Measurements from ENCODE around the gene HPS1. TPM values are rescaled to one million over a fixed set of nuclear protein-coding genes. Genes with fewer than 3 reads are reported as not detected.

HPS1 gene
- total RNA-seq (2014; rRNA removed; shearing (Covaris generic); ENCODE audit: low replicate concordance) = 34.5 and 41.8 TPM in 2 replicates

DNA sequence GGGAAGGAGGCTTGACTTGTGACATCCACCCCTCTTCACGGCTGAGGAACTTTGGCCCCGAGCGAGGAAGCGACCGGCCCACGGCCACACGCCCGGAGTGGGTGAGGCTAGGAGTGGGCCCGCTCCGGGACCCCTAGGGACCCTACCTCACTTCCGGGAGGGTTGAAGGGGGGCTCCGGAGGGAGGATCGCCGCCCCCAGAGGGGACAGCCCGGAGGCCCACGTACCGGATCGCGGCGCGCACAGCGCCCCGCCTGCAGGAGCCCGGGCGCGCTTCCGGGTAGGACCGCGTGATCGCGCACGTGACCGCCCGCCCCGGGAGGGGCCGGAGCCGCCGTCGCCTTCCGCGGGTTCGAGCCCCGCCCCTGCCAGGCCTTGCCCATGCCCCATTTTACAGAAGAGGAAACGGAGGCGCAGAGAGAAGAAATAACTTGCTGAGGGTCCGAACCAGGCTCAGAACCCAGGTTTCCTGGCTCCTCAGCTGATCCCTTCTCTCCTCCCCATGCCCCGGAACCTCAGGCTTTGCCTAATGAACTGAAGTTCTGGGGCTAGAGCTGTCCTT, at the start of gene HPS1:
Gene HPS1, minus strand, starts transcription at position 275 of the 561 bp plus-strand sequence. CDS start 3,695 bp downstream, outside the sequence.
- peak; percentile 79 for DNase-seq
- H3K27me3 ChIP-seq = no peaks in the 10 kb centered on the region; the same call in 1 of the 2 replicates
- peaks cover 15% of the 10 kb centered on the region for H3K36me3 ChIP-seq

DNA sequence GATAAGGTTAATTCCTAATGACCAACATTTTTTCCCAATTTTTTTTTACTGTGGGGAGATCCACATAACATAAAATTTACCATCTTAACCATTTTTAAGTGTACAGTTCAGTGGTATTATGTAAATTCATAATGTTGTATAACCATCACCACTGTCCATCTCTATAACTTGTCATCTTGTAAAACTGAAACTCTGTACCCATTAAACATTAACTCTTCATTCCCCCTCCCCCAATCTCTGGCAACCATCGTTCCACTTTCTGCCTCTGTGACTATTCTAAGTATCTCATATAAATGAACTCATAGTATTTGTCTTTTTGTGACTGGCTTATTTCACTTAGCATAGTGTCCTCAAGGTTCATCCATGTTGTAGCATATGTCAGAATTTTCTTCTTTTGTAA, 46.0 kb upstream of the HPS1 start:
- Histone ChIP-seq H3K27me3 (no peaks in the 10 kb centered on the region), H3K36me3 (no peaks in the 10 kb centered on the region), H3K9me3 (peaks cover 6% of the 10 kb centered on the region; the same call in 1 of the 2 replicates), H3K4me3 (no peak overlapping the region)
- no peak for DNase-seq

More for the DNA sequence above, at the start of gene HPS1:
- Histone ChIP-seq H3K4me3 (peak within 1 kb of the TSS; percentile 94), H3K9me3 (no peaks in the 10 kb centered on the region)

DNA sequence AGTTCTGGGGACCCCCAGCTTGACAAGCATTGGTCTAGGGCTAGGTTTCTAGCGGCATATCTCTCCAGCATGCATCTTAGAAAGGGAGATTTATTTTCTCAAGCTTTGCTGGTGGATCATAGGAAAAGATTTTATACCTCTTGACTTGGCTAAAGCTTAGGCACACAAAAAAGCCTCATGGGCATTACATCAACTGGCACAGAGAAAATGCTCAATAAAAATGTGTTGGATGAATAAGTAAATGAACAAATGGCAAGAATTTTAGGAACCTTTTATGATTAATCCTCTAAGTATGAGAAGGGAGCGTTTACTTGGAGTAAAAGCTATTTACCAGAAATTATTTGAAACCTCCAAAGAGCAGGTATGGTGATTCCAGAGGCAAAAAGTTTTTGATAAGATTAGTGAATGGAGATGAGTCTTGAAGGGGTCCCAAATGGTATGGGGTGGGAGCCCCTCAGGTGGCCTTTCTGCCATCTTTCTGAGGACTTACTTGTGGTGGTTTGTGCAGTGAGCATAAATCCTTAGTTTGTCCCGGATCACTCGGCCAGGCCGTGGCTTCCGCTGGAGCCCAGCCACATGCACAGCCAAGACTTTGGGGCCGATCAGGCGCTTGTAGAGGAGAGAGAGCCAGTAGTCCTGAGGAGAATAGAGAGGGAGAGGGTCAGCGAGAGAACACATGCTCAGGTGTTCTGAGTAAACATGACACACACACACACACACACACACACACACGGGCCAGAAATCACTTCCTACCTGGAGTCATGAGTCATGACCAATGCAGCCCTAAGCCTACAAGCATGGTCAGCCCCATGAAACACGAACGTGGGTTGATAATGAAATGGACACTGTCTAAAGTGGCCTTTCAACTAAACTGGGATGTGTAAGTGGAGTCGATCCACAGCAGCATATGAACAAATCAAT, 43.1 kb upstream of the HPS1 start:
- H3K27me3 ChIP-seq = no peaks in the 10 kb centered on the region
- H3K36me3 ChIP-seq = no peaks in the 10 kb centered on the region
- H3K9me3 ChIP-seq = peaks cover 3% of the 10 kb centered on the region; the same call in 1 of the 2 replicates
- no peak overlapping the region for H3K4me3 ChIP-seq
- DNase-seq = peak; percentile 43

DNA sequence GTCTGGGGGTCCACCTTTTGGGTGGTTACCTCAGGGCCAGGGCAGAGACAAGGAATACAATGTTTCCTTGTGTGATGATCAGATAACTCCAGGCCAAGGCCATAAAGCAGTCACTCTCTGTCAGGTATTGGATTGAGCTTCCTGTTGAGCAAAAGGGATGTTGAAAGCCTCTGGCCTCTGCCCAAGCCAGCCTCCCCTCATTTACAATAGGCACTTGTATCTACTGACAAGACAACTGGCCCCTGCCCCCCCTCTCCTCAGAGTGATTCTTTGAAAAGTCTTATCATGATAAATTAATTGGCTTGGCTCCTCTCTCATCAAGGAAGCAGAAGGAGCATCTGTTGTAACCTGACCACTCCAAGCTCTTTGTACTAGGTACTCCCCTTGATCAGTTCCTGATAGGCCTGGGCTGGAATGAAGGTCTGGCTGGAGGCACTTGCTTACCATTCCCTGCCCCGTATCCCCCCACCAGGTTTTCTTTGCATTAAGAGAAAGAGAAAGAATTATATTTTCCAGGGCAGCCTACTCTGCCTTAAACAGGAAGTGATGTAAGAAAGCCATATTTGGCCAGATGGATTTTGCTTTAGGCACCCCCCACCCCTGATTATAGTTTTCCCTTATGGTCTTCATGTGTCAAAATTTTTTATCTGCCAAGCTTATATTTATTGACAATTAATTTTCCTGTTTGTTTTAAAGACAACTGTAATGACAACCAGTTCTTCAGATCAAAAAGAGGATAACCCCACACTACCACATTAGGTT, 42.1 kb upstream of the HPS1 start:
- DNase-seq = no peak
- Histone ChIP-seq H3K4me3 (no peak overlapping the region), H3K36me3 (no peaks in the 10 kb centered on the region), H3K9me3 (no peaks in the 10 kb centered on the region), H3K27me3 (no peaks in the 10 kb centered on the region)

DNA sequence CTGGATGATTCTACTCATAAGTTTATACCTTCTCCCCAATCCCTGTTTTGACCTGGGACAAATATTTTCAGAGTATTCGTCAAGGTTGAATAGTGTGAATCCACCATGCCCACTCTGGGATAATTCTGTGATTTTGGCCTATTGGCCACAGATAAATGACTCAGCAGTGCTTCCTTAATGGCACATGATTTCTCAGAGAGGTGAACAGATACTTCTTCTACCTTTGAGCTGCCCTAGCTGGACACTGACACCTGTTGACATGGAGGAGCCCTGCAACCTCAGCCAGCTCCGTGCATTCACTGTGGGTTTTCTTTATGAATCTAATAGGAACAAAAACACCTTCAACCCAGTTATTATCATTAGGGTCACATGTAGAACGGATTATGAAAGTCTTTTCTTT, 40.9 kb upstream of the HPS1 start:
- Histone ChIP-seq H3K27me3 (no peaks in the 10 kb centered on the region), H3K36me3 (no peaks in the 10 kb centered on the region), H3K9me3 (no peaks in the 10 kb centered on the region), H3K4me3 (no peak overlapping the region)
- DNase-seq = no peak

DNA sequence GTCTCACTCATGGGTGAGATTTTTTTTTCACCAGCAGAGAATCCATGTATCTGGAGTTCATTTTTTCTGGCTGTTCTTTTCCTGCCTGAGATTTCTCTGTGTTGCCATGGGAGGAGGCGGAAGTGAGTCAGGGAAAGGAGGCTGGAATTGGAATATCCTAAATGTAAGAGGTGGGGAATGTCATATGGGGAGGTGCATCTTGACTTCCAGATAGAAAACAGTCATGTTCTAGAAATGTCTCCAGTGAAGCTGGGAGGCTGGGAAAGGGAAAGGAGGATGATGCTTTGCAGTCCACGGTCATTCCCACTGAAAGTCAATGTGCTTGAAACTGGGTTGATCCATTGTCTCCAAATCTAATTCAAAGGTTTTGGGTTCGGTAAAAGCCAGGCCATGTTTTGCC, 39.7 kb upstream of the HPS1 start:
- H3K36me3 ChIP-seq = no peaks in the 10 kb centered on the region
- peak; percentile 55 for DNase-seq
- H3K9me3 ChIP-seq = no peaks in the 10 kb centered on the region
- no peaks in the 10 kb centered on the region for H3K27me3 ChIP-seq
- no peak overlapping the region for H3K4me3 ChIP-seq

DNA sequence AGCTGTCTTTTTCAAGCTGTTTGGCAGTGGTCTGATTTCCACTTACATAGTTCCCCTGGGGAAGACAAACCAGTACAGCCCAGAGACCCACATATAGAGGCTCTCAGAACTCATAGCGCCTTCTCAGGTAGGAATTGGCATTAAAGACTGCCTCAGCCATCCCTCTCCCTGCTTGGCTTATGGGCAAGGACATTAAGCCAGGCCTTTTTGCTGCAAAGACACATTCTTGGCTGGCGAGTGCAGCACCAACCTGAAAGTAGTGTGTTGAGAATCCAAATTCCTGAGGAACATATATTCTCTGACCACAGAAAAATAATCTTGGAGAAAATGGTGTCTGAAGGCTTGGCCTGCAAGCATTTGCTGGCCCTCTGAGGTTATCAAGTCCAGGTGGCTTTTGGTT, 39.2 kb upstream of the HPS1 start:
- no peaks in the 10 kb centered on the region for H3K9me3 ChIP-seq
- no peaks in the 10 kb centered on the region for H3K36me3 ChIP-seq
- H3K4me3 ChIP-seq = no peak overlapping the region
- H3K27me3 ChIP-seq = no peaks in the 10 kb centered on the region
- DNase-seq = peak; percentile 44

DNA sequence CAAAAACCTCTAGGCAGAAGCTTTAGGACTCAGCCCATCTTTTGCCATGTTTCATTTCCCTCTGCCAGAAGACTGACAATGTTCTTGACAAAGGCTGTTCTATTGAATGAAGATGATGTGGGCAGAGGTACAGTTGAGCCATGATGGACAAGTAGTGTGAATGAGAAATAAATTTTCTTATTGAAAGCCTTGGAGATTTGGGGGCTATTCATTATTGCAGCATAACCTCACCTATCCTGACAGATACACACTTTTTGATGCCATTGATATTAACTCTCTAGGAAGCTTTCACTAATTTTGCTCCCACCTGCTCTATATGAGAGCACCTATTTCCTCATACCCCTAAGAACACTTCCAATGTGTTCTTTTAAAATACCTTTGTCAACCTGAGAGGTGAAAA, 36.9 kb upstream of the HPS1 start:
- no peaks in the 10 kb centered on the region for H3K27me3 ChIP-seq
- no peak overlapping the region for H3K4me3 ChIP-seq
- DNase-seq = no peak
- no peaks in the 10 kb centered on the region for H3K36me3 ChIP-seq
- no peaks in the 10 kb centered on the region for H3K9me3 ChIP-seq

DNA sequence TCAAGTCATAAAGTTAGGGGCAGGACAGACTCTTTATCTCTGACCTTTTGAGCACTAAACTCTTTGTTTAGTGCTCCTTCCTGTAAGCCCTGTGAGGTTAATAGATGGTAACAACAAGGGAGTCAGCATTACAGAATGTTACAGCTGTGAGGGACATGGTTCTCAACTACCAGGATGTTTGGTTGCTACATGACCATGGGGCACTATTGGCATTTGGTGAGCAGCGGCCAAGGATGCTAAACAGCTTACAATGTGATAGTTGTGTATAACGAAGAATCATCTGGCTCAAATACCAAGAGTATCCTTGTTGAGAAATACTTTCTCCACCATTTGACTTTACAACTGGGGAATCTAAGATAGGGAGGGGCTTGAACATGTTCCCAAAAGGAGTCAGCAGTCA, 35.4 kb upstream of the HPS1 start:
- DNase-seq = no peak
- Histone ChIP-seq H3K4me3 (no peak overlapping the region), H3K9me3 (no peaks in the 10 kb centered on the region), H3K36me3 (no peaks in the 10 kb centered on the region), H3K27me3 (no peaks in the 10 kb centered on the region)

DNA sequence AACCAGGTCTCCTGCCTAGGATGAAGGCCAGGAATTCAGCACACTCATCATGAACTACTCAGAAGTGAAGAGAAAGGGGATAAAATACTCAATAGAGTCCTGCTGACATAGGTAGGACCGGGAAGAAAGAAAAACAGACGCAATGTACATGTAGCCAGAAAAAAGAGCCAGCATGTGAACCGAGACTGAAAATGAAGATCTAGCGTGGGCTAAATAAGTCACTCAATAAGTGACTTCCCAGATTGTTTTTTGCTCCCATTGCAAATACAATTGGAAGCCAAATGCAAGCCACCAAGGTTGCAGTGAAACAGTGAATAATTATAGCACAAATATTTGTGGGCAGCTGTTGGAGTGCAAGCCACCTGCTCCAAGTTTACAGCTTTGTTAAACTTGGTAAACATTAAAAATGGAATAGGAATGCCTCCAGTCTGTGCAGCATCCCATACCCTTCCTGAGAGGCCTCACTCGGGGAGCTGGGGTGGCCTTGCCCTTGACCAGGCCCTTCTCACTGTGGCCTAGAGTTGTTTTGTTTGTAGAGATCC, 34.7 kb upstream of the HPS1 start:
- no peaks in the 10 kb centered on the region for H3K27me3 ChIP-seq
- no peak for DNase-seq
- no peak overlapping the region for H3K4me3 ChIP-seq
- H3K36me3 ChIP-seq = no peaks in the 10 kb centered on the region
- no peaks in the 10 kb centered on the region for H3K9me3 ChIP-seq

DNA sequence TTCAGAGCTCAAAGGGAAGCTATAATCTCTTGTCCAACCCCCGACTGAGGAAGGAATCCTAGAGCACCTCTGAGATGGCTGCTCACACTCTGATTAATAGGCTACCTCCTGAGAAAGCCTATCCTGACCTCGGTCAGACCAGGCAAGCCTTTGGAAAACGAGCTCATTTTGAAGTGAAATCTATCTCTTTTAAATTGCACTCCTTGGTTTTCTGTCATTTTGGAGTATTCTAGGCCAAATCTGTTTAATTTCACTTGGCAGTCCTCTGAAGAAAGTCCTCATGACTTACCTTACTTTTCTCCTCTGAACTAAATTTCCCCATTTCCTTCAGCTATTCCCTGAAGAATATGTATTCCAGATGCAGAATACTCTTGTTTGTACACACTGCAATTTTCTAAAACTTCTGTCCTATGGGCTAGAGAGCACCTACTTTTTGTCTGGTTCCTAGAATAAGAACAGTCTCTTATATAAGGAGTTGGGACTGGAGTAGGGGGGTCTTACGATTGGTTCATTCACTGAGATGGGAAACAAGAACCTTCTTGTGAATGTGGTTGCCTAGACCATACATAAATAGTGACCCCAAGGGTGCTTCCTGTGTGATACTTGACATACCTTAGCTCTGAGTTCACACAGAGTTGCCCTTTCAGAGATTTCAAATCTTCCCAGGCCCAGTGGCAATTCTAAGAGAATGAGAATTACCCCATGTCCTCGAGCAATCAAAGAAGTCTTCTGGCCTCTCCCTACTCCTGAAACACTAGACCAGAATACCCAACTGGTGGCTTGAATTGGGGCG, 31.9 kb upstream of the HPS1 start:
- Histone ChIP-seq H3K9me3 (no peaks in the 10 kb centered on the region), H3K36me3 (no peaks in the 10 kb centered on the region), H3K27me3 (no peaks in the 10 kb centered on the region), H3K4me3 (no peak overlapping the region)
- DNase-seq = no peak

DNA sequence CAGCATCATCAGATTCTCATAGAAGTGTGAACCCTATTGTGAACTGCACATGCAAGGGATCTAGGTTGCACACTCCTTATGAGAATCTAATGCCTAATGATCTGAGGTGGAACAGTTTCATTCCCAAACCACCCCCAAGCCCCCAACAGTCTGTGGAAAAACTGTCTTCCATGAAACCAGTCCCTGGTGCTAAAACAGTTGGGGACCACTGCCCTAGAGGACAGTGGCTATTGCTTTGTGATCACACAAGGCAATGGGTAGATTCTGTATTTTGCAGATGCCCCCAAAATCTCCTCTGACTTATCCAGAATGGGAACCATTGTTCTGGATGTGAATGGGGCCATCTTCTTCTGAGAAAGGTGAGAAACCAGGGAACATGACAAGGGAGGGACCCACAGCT, 31.1 kb upstream of the HPS1 start:
- DNase-seq = no peak
- H3K9me3 ChIP-seq = no peaks in the 10 kb centered on the region
- no peaks in the 10 kb centered on the region for H3K36me3 ChIP-seq
- no peak overlapping the region for H3K4me3 ChIP-seq
- no peaks in the 10 kb centered on the region for H3K27me3 ChIP-seq

DNA sequence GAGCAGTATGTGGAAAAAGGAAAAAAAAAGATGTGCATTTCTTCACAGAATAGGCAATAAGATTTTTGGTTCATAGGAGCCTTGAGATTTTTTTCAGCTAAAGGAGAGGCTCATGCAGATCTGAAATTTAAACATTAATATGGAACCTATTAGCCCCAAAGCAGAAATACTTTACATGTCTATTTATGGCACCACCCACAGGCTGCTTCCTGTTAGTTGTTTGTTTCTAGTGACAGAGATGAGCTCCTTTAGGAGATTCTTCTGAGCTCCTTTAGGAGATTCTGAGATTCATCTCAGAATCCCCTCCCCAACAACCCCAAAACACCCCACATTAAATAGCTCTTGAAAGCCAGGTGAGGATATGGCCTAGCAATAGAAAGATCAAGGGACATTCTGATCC, 27.9 kb upstream of the HPS1 start:
- no peaks in the 10 kb centered on the region for H3K9me3 ChIP-seq
- no peaks in the 10 kb centered on the region for H3K36me3 ChIP-seq
- DNase-seq = no peak
- no peaks in the 10 kb centered on the region for H3K27me3 ChIP-seq
- no peak overlapping the region for H3K4me3 ChIP-seq

DNA sequence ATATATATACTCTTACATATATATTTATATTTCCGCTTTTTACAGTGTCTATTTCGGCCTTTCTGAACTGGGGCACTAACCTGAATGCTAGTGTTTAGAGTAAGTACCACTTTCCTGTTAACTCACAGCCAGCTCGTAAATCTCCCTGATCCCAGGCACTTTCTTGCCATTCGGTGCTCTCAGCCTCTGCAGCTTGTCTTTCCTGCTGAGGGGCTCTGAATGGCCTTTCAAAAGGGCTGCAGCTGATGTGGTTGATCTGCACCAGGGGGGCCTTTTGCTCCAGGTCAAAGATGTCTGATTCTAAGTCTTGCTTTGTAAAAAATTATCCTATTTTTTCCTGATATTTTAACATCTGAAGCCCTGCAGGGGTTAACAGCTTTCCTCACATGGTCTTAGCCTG, 25.5 kb upstream of the HPS1 start:
- Histone ChIP-seq H3K27me3 (no peaks in the 10 kb centered on the region), H3K9me3 (no peaks in the 10 kb centered on the region), H3K36me3 (no peaks in the 10 kb centered on the region), H3K4me3 (no peak overlapping the region)
- no peak for DNase-seq

DNA sequence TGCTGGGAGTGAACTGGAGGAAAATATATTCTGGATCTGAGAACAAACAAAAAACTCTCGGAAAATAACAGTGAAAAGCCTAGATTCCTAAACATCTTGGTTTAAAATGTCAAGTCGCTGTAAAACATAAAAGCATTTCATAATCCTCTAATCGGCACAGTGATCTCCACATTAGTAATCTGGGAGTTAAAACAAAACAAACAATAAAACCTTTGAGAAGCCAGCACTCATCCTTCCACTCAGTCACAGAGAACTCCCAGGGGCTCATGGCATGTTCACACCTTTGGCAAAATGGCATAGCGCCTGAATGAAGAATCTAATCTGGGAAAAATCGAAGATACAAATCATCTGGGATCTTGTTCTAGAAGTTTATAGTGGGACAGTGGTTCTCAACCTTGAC, 24.1 kb upstream of the HPS1 start:
- DNase-seq = no peak
- H3K4me3 ChIP-seq = no peak overlapping the region
- no peaks in the 10 kb centered on the region for H3K36me3 ChIP-seq
- no peaks in the 10 kb centered on the region for H3K27me3 ChIP-seq
- no peaks in the 10 kb centered on the region for H3K9me3 ChIP-seq
